ENCODE data around the gene MYF5. TPM values are rescaled to one million over a fixed set of nuclear protein-coding genes. Genes with fewer than 3 reads are reported as not detected.

MYF5 gene
- total and polyA plus RNA-seq, 10 of the 15 experiments (the other 5 are each of a cell fraction or from before 2014, with no cell fraction given) = not detected

- H3K9me3 ChIP-seq (replicated peaks; ENCODE audit: control insufficient read depth, insufficient read depth, low read length) = no peaks in the 10 kb centered on the region
- no peak for FAIRE-seq
- no peaks in the 10 kb centered on the region for H3K79me2 ChIP-seq (ENCODE audit: control insufficient read depth, insufficient read depth, low read length)
- intact Hi-C loops (cut with micrococcal nuclease; ENCODE audit: unreplicated experiment) (no loop called here), in situ Hi-C loops (cut with MboI) (no loop called here)
- BruUV-seq (replicated peaks) = no TSS peak
- H3K9ac ChIP-seq (ENCODE audit: control insufficient read depth, insufficient read depth, low read length) = no peak overlapping the region
- H2AFZ ChIP-seq (ENCODE audit: control insufficient read depth, low read depth, low read length) = no peak overlapping the region
- no peak for DNase-seq (ENCODE audit: low read depth, low spot score)
- H3K4me3 ChIP-seq = no peak overlapping the region
- no peaks in the 10 kb centered on the region for H3K4me1 ChIP-seq (ENCODE audit: control insufficient read depth, insufficient read depth, low read length)
- H3K4me2 ChIP-seq (ENCODE audit: control insufficient read depth, insufficient read depth) = no peak overlapping the region
- ChIA-PET SMC1A (ENCODE audit: uncharacterized antibody, unreplicated experiment) (no interaction called here), CTCF (no interaction called here), POLR2A (no interaction called here), RAD21 (ENCODE audit: unreplicated experiment) (no interaction called here)
- no peak for TF ChIP-seq SMAD5 (IDR thresholded peaks at IDR 0.05; ENCODE audit: low read depth)
- TF ChIP-seq MTA2 (IDR thresholded peaks at IDR 0.05; ENCODE audit: low read depth) = no peak
- no peak for TF ChIP-seq MEF2A (IDR thresholded peaks at IDR 0.05; ENCODE audit: insufficient read depth, low read depth, low read length)
- no peak for TF ChIP-seq TAF1 (IDR thresholded peaks at IDR 0.05; ENCODE audit: borderline replicate concordance, low read depth, low read length)
- TF ChIP-seq HDAC6 (IDR thresholded peaks at IDR 0.05; ENCODE audit: unreplicated experiment) = no peak
- TF ChIP-seq SMAD1 (IDR thresholded peaks at IDR 0.05; ENCODE audit: low read depth, partially characterized antibody) = no peak
- no peak for TF ChIP-seq JUND (IDR thresholded peaks at IDR 0.05; ENCODE audit: low read depth, low read length)
- TF ChIP-seq CTCF (IDR thresholded peaks at IDR 0.05 in 2 of 3, conservative IDR thresholded peaks at IDR 0.05 in 1 of 3; ENCODE audit: control insufficient read depth in 2 of 3, extremely low read depth in 1 of 3, insufficient read depth in 1 of 3, low read depth in 3 of 3, low read length in 3 of 3) = no peak
- TF ChIP-seq POLR2AphosphoS5 (IDR thresholded peaks at IDR 0.05; ENCODE audit: low read length) = no peak
- TF ChIP-seq ETV6 (conservative IDR thresholded peaks at IDR 0.05 in 1 of 2, IDR thresholded peaks at IDR 0.05 in 1 of 2; ENCODE audit: borderline replicate concordance in 1 of 2, low read depth in 1 of 2) = no peak
- TF ChIP-seq NFXL1 (IDR thresholded peaks at IDR 0.05; ENCODE audit: borderline replicate concordance) = no peak
- TF ChIP-seq HCFC1 (IDR thresholded peaks at IDR 0.05; ENCODE audit: low read length) = no peak
- TF ChIP-seq IRF4 (IDR thresholded peaks at IDR 0.05; ENCODE audit: low read depth, low read length) = no peak
- H4K20me1 ChIP-seq (ENCODE audit: control insufficient read depth, insufficient read depth) = no peaks in the 10 kb centered on the region
- H3K36me3 ChIP-seq (ENCODE audit: control insufficient read depth in 2 of 2, insufficient read depth in 2 of 2, low read length in 1 of 2) = no peaks in the 10 kb centered on the region
- WGBS (ENCODE audit: insufficient coverage, insufficient replicate concordance, low lambda C conversion rate, missing lambda C conversion rate) = 71% methylated on average over 2 of the region's 2 CpGs
- no peak for ATAC-seq
- no peaks in the 10 kb centered on the region for H3K27me3 ChIP-seq (replicated peaks in 1 of 2; ENCODE audit: control insufficient read depth in 2 of 2, insufficient read depth in 2 of 2, low read length in 1 of 2)
- H3K27ac ChIP-seq (ENCODE audit: control insufficient read depth, insufficient read depth) = no peak overlapping the region
These were observed 31.1 kb downstream of the MYF5 start for GRCh38 chr12:80747800-80748199.

Data from GM12878 (cell line).